ENCODE results near the gene STAMBP. TPM values are rescaled to one million over a fixed set of nuclear protein-coding genes. Genes with fewer than 3 reads are reported as not detected.
A peak's percentile ranks its signal among the peaks of the same experiment; 100 is the strongest.

Gene STAMBP
- total and polyA plus RNA-seq, 2 of the 13 experiments (the other 11 are each of a cell fraction or from before 2014, with no cell fraction given), result 49.6 to 53.2 TPM

- Histone ChIP-seq H4K20me1 (ENCODE audit: insufficient read depth, low read length) (no peaks in the 10 kb centered on the region), H3K4me3 (replicated peaks in 1 of 3; ENCODE audit: insufficient read depth in 1 of 3, low read depth in 2 of 3, low read length in 3 of 3) (no peak overlapping the region), H3K4me2 (ENCODE audit: low read depth, low read length) (no peak overlapping the region), H3K9me3 (ENCODE audit: low read length) (no peaks in the 10 kb centered on the region), H3K4me1 (ENCODE audit: insufficient read depth, low read length) (peaks cover 14% of the 10 kb centered on the region), H3K27ac (ENCODE audit: extremely low read length, insufficient read depth, low read length) (no peak overlapping the region), H3K36me3 (replicated peaks in 1 of 2; ENCODE audit: control insufficient read depth in 1 of 2, insufficient read depth in 2 of 2, low read length in 2 of 2) (no peaks in the 10 kb centered on the region), H3K9ac (ENCODE audit: insufficient read depth, low read depth, low read length) (no peak overlapping the region), H2AFZ (ENCODE audit: low read length) (no peak overlapping the region), H3K79me2 (ENCODE audit: insufficient read depth, low read length) (no peaks in the 10 kb centered on the region), H3K27me3 (ENCODE audit: control insufficient read depth in 1 of 2, insufficient read depth in 2 of 2, low read length in 2 of 2) (peaks cover 2 to 16% of the 10 kb centered on the region in 2 experiments; a peak in 2 of 5 replicates)
- no peak for ATAC-seq
- intact Hi-C loops (cut with micrococcal nuclease; ENCODE audit: unreplicated experiment), result no loop called here
- ChIA-PET CTCF (ENCODE audit: low intra/inter-chr PET ratio, low total read pairs) (no interaction called here), POLR2A (interaction anchor here (1.6 kb wide), 1 partner anchor 14 kb away, joined by 3 read pairs; no protein-coding TSS in a partner anchor)
- in situ Hi-C loops (cut with HindIII; ENCODE audit: extremely low pct_ligation_motif_present, low pct_unique_long_range_greater_than_20kb), result no loop called here
- no TSS peak for BruUV-seq (replicated peaks)
- FAIRE-seq, result peak; percentile 53
- 46% methylated on average over 8 of the region's 8 CpGs for WGBS (ENCODE audit: low lambda C conversion rate)
- TF ChIP-seq TBX2 (CRISPR knock-in tag; IDR thresholded peaks at IDR 0.05; ENCODE audit: borderline replicate concordance) (no peak), KLF9 (CRISPR knock-in tag; IDR thresholded peaks at IDR 0.05; ENCODE audit: low read depth) (no peak), ZBTB21 (CRISPR knock-in tag; IDR thresholded peaks at IDR 0.05) (peak; percentile 29; the same call in 1 of the 2 replicates), ATF7 (IDR thresholded peaks at IDR 0.05) (peak; percentile 20; the same call in 1 of the 2 replicates), ATF7 (CRISPR knock-in tag; IDR thresholded peaks at IDR 0.05) (no peak), HOXA5 (CRISPR knock-in tag; IDR thresholded peaks at IDR 0.05) (no peak), CREB1 (IDR thresholded peaks at IDR 0.05) (peak; percentile 87), CREB1 (CRISPR knock-in tag; IDR thresholded peaks at IDR 0.05) (no peak), PCBP2 (optimal IDR thresholded peaks at IDR 0.05; ENCODE audit: low read depth, low read length, poor library complexity, severe bottlenecking) (no peak), DPF2 (CRISPR knock-in tag; IDR thresholded peaks at IDR 0.05; ENCODE audit: borderline replicate concordance, low read depth) (no peak), AHR (CRISPR knock-in tag; IDR thresholded peaks at IDR 0.05) (no peak), GTF2F1 (IDR thresholded peaks at IDR 0.05; ENCODE audit: low read length) (no peak)
- TF ChIP-seq, protein P1, sequence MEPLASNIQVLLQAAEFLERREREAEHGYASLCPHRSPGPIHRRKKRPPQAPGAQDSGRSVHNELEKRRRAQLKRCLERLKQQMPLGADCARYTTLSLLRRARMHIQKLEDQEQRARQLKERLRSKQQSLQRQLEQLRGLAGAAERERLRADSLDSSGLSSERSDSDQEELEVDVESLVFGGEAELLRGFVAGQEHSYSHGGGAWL (CRISPR knock-in tag; IDR thresholded peaks at IDR 0.05), result no peak
- TF ChIP-seq, protein P2, sequence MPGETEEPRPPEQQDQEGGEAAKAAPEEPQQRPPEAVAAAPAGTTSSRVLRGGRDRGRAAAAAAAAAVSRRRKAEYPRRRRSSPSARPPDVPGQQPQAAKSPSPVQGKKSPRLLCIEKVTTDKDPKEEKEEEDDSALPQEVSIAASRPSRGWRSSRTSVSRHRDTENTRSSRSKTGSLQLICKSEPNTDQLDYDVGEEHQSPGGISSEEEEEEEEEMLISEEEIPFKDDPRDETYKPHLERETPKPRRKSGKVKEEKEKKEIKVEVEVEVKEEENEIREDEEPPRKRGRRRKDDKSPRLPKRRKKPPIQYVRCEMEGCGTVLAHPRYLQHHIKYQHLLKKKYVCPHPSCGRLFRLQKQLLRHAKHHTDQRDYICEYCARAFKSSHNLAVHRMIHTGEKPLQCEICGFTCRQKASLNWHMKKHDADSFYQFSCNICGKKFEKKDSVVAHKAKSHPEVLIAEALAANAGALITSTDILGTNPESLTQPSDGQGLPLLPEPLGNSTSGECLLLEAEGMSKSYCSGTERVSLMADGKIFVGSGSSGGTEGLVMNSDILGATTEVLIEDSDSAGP (CRISPR knock-in tag; IDR thresholded peaks at IDR 0.05; ENCODE audit: borderline replicate concordance), result no peak
- TF ChIP-seq, protein P3, sequence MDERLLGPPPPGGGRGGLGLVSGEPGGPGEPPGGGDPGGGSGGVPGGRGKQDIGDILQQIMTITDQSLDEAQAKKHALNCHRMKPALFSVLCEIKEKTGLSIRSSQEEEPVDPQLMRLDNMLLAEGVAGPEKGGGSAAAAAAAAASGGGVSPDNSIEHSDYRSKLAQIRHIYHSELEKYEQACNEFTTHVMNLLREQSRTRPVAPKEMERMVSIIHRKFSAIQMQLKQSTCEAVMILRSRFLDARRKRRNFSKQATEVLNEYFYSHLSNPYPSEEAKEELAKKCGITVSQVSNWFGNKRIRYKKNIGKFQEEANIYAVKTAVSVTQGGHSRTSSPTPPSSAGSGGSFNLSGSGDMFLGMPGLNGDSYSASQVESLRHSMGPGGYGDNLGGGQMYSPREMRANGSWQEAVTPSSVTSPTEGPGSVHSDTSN (CRISPR knock-in tag; IDR thresholded peaks at IDR 0.05), result no peak
- no peak for DNase-seq (ENCODE audit: low spot score)
Observed at GRCh38 chr2:73911548-73912208, 82.9 kb downstream of the STAMBP start.
